C4-2B (cell line): ENCODE results near the gene DLGAP1.

Experiments
- H3K27ac ChIP-seq: fragments of 450-650 bp; 2 replicates; pipeline ENCODE4 v1.5.1; 2017
- CTCF ChIP-seq: fragments of 450-650 bp; conservative IDR thresholded peaks from 2 replicates; pipeline ENCODE4 v1.5.1; 2017; ENCODE audit warnings: mild to moderate bottlenecking
- ZFX ChIP-seq: fragments of 450-650 bp; IDR thresholded peaks from 2 replicates; pipeline ENCODE4 v1.6.1; 2017

The DLGAP1 gene

GRCh38 chr18:3449512-3450011, 1005.5 kb downstream of the DLGAP1 start:
- peak overlapping the region; percentile 94 for H3K27ac ChIP-seq
- TF ChIP-seq CTCF = no peak
- no peak for TF ChIP-seq ZFX

- peak overlapping the region; percentile 94 for H3K27ac ChIP-seq
- TF ChIP-seq CTCF (no peak), ZFX (no peak)
Observed at GRCh38 chr18:3448838-3449511, 1006.1 kb downstream of the DLGAP1 start.

GRCh38 chr18:3447895-3448837, 1006.9 kb downstream of the DLGAP1 start:
- peak overlapping the region; percentile 94 for H3K27ac ChIP-seq
- TF ChIP-seq CTCF (peak; percentile 29), ZFX (no peak)

GRCh38 chr18:3447068-3447894, 1007.8 kb downstream of the DLGAP1 start:
- peak overlapping the region; percentile 94 for H3K27ac ChIP-seq
- TF ChIP-seq ZFX (no peak), CTCF (no peak)
